Measurements from ENCODE around the gene PLD2. TPM values are rescaled to one million over a fixed set of nuclear protein-coding genes. Genes with fewer than 3 reads are reported as not detected.
"Not testable (repeated sequence)": the region's sequence is repeated elsewhere in the genome, so short reads cannot be mapped to it uniquely, and the experiment has no call there.

The PLD2 gene
- total RNA-seq, 1 donor from 2014 or later, result 59.1 TPM

GRCh38 chr17:4789701-4789950 lies 17.3 kb upstream of the PLD2 start:
- no peak for DNase-seq (ENCODE audit: low spot score)

DNA sequence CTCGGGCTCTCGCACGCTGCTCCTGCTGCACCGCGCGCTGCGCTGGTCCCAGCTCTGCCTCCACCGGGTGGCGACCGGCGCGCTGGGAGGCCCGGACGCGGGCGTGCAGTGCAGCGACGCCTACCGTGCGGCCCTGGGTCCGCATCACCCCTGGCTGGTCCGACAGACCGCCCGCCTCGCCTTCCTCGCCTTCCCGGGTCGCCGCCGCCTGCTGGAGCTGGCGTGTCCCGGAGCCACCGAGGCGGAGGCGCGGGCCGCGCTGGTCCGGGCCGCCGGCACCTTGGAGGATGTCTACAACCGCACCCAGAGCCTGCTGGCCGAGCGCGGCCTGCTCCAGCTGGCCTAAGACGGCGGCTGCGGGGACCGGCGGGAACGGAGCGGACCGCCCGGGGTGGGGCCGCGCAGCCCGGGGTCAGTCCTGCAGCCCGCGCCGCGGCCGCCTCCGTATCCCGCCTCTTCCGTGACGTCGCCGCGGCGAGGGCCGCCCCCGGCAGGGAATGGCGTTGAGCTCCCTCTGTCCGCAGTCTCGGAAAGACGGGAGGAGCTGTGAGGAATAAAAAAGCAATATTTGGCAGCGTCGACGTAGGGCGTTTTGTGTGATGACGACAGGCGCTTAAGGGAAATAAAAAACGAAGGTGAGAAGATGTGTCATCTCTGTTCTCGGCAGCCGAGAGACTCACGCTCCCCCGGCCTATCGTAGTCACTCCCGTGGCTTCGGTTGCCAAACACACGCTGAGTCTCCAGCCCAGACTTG lies 16.8 kb upstream of the PLD2 start:
- peak; percentile 86 for DNase-seq (ENCODE audit: low spot score)

GRCh38 chr17:4790705-4791088 lies 16.3 kb upstream of the PLD2 start:
- DNase-seq (ENCODE audit: low spot score), result no peak

GRCh38 chr17:4795168-4795567 lies 11.8 kb upstream of the PLD2 start:
- no peak for DNase-seq (ENCODE audit: low spot score)

- DNase-seq (ENCODE audit: low spot score), result no peak
Observed at GRCh38 chr17:4796552-4796920, 10.4 kb upstream of the PLD2 start.

DNA sequence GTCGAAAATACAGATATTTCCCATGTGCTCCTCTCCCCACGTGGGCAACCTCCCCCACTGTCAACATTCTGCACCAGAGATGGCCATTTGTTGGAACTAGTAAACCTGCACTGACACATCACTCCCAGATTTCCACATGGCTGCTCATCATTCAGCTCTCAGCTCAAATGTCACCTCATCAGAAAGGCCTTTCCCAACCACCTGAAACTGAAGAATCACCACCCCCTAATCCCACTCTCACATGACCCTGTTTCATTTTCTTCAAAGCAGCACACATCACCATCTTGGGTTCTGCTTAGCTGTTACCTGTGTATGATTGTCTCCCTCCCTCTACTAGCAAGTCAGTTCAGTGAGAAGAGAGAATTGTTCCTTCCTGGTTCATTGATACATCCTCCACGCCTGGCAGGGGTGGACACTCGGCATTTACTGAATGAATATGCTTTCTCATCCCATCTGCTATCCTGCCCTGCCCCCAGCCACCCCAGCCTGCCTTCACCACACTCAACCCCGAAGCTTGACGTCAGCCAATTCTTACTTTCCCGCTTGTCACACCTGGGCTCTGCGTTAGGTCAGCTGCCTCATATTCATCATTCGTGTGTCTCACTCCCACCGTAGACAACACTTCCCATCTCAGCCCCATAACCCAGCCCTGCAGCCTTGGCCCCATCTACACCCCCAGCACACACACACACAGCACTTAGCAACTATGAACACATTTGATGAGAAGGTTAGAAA lies 6.3 kb upstream of the PLD2 start:
- DNase-seq (ENCODE audit: low spot score), result no peak

DNA sequence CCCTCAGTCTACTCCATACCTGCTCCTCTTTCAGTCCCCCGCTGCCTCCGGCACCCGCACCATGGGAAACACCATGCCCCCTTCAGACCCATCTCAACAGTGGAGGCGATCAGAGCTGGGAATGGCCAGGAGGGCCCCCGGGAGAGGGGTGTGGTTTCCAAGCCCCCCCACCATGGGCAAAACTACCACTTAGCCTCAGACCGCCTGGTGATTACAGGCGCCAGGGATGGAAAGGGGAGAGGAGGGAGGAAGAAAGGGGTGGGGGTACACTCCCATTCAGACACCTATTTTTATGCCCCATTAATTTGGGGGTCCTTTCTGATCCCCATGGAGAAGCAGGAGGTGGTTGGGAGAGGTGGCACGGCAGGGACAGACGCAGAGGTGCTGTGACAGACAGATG lies 4.7 kb upstream of the PLD2 start, which contains the start of gene C17orf114:
Gene C17orf114, minus strand, starts transcription at position 101 of the 400 bp plus-strand sequence.
- no peak for DNase-seq (ENCODE audit: low spot score)

- no peak for DNase-seq (ENCODE audit: low spot score)
Observed at GRCh38 chr17:4806456-4806776, 536 bp upstream of the PLD2 start.

DNA sequence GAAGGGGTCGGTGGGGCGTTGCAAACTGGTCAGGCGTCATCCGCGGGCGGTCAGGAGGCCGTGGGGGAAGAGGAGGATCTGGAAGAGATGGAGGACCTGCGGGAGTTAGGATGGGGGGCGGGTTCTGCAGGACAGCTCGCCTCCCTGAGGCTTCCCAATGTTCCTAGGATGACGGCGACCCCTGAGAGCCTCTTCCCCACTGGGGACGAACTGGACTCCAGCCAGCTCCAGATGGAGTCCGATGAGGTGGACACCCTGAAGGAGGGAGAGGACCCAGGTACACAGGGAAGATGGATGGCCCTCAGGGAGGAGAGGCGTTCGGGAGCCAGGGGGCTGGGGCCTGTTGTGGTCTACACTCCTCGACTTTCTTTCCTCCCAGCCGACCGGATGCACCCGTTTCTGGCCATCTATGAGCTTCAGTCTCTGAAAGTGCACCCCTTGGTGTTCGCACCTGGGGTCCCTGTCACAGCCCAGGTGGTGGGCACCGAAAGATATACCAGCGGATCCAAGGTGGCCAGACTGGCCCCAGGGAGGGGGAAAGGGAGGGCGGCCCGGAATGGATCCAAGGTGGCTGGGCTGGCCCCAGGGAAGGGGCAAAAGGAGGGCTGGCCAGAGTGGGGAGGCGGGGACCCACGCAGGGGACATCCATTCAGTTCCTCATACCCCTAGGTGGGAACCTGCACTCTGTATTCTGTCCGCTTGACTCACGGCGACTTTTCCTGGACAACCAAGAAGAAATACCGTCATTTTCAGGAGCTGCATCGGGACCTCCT lies 839 bp downstream of the PLD2 start:
- no peak for DNase-seq (ENCODE audit: low spot score)

- peak; percentile 66 for DNase-seq (ENCODE audit: low spot score)
Observed at GRCh38 chr17:4808378-4808767, 1.4 kb downstream of the PLD2 start.

GRCh38 chr17:4810696-4811290 lies 3.8 kb downstream of the PLD2 start:
- no peak for DNase-seq (ENCODE audit: low spot score)

GRCh38 chr17:4811471-4811870 lies 4.5 kb downstream of the PLD2 start:
- DNase-seq (ENCODE audit: low spot score), result no peak

DNA sequence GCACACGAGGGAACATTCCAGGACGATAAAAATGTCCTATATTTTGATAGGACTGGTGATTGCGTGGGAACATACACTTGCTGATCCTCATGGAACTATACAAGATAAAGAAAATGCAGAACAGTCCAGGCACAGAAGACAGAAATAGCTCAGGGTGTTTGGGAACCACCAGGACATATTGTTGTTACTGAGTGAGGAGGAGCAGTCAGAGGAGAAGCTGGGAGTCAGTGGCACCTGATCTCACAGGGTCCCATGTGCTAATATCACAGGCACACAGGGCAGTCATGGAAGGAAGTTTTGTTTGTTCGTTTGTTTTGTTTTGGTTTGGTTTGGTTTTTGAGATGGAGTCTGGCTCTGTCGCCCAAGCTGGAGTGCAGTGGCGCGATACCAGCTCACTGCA lies 5.7 kb downstream of the PLD2 start:
- DNase-seq (ENCODE audit: low spot score), result no peak

DNA sequence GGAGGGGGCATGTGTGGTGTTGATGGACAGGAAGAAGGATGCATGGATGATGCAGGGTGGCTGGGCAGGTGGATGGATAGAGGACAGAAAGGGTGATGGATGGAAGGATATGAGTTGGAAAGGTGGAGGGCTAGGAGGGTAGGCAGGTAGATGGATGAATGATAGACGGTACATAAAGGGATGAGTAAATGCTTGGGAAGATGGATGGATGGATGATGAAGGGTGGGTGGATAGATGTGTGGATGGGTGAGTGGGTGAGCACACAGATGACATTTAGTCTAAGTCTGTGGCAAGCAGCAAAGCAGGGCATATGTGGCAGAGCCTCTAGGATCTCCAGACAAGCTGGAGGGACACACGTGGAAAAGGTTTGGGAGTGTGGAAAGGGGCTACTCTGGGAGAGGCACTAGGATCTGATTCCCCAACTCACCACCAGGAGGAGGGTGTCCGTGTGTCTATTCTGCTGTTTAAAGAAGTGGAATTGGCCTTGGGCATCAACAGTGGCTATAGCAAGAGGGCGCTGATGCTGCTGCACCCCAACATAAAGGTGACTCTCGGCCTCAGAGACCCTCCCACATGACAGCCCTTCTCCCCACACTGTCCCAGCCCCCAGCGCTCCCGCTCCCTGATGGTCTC lies 8.2 kb downstream of the PLD2 start:
- no peak for DNase-seq (ENCODE audit: low spot score)

GRCh38 chr17:4816826-4817225 lies 9.9 kb downstream of the PLD2 start:
- DNase-seq (ENCODE audit: low spot score), result no peak

DNA sequence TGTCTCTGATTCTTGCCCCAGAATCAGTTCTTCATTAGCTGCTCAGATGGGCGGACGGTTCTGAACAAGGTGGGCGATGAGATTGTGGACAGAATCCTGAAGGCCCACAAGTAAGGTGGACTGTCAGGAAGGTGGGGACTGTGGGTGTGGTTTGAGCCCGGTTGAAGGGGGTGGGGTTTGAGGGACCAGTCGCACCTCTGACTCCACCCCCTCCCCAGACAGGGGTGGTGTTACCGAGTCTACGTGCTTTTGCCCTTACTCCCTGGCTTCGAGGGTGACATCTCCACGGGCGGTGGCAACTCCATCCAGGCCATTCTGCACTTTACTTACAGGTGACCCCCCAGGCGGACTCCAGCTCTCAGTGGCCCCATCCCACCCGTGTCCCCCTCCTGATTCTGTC lies 11.3 kb downstream of the PLD2 start:
- no peak for DNase-seq (ENCODE audit: low spot score)

GRCh38 chr17:4822835-4823234 lies 15.9 kb downstream of the PLD2 start:
- no peak for DNase-seq (ENCODE audit: low spot score)

- no peak for DNase-seq (ENCODE audit: low spot score)
Observed at GRCh38 chr17:4823373-4824089, 16.6 kb downstream of the PLD2 start.

DNA sequence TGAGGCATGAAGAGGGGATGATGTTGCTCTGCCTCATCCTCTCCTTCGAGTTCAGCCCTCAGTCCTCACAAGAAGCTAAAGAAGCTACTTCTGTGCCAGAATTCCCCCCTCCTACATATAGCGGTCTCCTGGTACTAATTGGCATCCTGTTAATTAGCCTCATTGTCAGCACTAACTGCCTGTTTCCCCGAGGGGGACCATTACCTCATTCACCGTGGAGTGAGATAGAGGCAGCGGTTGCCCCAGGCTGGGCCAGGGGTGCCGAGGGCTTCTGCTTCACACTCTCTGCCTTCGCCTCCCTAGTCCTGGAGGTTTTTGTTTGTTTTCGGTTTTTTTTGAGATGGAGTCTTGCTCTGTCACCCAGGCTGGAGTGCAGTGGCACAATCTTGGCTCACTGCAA lies 20.4 kb downstream of the PLD2 start:
- no peak for DNase-seq (ENCODE audit: low spot score)

- not testable (repeated sequence) for DNase-seq (ENCODE audit: low spot score)
Observed at GRCh38 chr17:4832829-4833177, 25.9 kb downstream of the PLD2 start.

DNA sequence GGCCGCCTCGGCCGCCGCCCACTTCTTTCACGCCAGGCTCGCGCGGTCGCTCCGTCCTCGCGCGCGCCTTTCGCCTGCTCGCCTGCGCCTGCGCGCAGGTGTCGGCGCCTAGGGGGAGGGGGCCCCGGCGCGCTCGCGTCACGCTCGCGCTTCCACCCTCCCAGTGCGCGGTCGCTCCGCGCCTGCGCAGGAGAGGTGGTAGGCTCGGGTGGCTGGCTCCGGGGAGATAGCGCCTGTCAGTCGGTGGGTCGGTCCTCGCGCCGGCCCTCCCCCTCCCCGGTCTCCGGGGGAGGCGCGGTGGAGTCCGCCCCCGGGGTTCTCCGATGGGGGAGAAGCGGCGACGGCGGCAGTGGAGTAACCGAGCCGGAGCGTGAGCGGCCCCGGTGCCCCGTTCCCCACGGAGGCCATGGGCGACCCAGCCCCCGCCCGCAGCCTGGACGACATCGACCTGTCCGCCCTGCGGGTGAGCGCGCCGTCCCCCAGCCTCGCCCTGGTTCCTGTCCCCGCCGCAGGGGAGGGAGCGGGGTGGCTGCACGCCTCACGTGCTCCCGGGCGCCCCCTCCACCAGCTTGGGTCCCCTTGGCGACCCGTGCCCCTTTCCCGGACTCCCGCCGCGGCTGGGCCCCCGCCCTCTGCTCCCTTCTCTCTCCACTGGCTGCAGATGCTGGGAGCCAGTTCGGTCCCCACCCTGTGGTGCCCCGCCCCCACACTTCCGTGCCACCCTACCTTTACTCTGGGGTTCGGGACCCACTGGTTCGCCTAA lies 26.4 kb downstream of the PLD2 start, which contains the start of gene MINK1:
Gene MINK1, plus strand, starts transcription at position 163 of the 763 bp plus-strand sequence. Its CDS starts 244 bp downstream, at position 407.
- DNase-seq (ENCODE audit: low spot score), result peak; percentile 88

Measured in ureter (tissue), 1 donor.